OCI-LY7 (cell line): Measurements from ENCODE around the gene CA5B.
"Not testable (repeated sequence)": the region's sequence is repeated elsewhere in the genome, so short reads cannot be mapped to it uniquely, and the experiment has no call there.

Source experiments
- EZH2phosphoT487 ChIP-seq: fragments of 200-600 bp; sonication (generic); IDR thresholded peaks from 2 replicates; pipeline ENCODE4 v1.6.1; 2018; ENCODE audit warnings: low read depth, borderline replicate concordance, mild to moderate bottlenecking, mixed run types, antibody characterized with exemption, low read length, moderate library complexity, mixed read lengths
- TF ChIP-seq, protein P1 (sequence below): fragments of 200-600 bp; sonication (generic); conservative IDR thresholded peaks from 2 replicates; pipeline ENCODE4 v1.5.1; 2014; ENCODE audit warnings: mild to moderate bottlenecking, antibody characterized with exemption, low read length, moderate library complexity, mixed read lengths

DNA sequence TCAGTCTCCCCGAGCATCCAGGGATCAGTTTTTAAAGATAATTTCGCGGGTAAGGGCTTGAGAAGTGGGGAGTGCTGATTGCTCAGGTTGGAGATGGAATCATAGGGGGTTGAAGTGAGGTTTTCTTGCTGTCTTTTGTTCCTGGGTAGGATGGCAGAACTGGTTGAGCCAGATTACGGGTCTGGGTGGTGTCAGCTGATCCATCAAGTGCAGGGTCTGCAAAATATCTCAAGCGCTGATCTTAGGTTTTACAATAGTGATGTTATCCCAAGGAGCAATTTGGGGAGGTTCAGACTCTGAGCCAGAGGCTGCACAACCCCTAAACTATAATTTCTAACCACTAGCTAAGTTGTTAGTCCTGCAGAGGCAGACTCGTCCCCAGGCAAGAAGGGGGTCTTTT, 8.6 kb downstream of the CA5B start:
- TF ChIP-seq, protein P1, sequence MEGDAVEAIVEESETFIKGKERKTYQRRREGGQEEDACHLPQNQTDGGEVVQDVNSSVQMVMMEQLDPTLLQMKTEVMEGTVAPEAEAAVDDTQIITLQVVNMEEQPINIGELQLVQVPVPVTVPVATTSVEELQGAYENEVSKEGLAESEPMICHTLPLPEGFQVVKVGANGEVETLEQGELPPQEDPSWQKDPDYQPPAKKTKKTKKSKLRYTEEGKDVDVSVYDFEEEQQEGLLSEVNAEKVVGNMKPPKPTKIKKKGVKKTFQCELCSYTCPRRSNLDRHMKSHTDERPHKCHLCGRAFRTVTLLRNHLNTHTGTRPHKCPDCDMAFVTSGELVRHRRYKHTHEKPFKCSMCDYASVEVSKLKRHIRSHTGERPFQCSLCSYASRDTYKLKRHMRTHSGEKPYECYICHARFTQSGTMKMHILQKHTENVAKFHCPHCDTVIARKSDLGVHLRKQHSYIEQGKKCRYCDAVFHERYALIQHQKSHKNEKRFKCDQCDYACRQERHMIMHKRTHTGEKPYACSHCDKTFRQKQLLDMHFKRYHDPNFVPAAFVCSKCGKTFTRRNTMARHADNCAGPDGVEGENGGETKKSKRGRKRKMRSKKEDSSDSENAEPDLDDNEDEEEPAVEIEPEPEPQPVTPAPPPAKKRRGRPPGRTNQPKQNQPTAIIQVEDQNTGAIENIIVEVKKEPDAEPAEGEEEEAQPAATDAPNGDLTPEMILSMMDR, result not testable (repeated sequence)
- not testable (repeated sequence) for TF ChIP-seq EZH2phosphoT487
